Thyroid gland (tissue), 4 donors: ENCODE measurements around the gene ACSBG1. TPM values are rescaled to one million over a fixed set of nuclear protein-coding genes. Genes with fewer than 3 reads are reported as not detected.

ENCODE experiments used
- DNase-seq, 2 donors: peaks; one replicate each; pipeline ENCODE4 v3.0.0-alpha.2; 2019
- H3K27ac ChIP-seq, 3 donors: fragments of 200-600 bp; sonication (generic); 1 replicate in 2 of 3; 2 replicates in 1 of 3; pipeline ENCODE4 v1.5.1; 2016 to 2019; ENCODE audit warnings: mild to moderate bottlenecking in 1 of 3, moderate library complexity in 1 of 3
- H3K27me3 ChIP-seq: fragments of 200-600 bp; sonication (generic); one replicate; pipeline ENCODE4 v1.5.1; 2019
- H3K36me3 ChIP-seq, 2 donors: fragments of 200-600 bp; sonication (generic); one replicate each; pipeline ENCODE4 v1.5.1; 2016 to 2019
- H3K4me1 ChIP-seq, 2 donors: fragments of 200-600 bp; sonication (generic); one replicate each; pipeline ENCODE4 v1.5.1; 2017 to 2019
- H3K4me3 ChIP-seq, 3 donors: fragments of 200-600 bp; sonication (generic); replicated peaks in 1 of 3; 1 replicate in 2 of 3; 2 replicates in 1 of 3; pipeline ENCODE4 v1.5.1; 2016; ENCODE audit warnings: mild to moderate bottlenecking in 1 of 3
- H3K9me3 ChIP-seq: fragments of 200-600 bp; sonication (generic); one replicate; pipeline ENCODE4 v1.5.1; 2017
- CTCF ChIP-seq, 6 experiments: fragments of 200-600 bp in 3 of 6; fragments of 450-650 bp in 3 of 6; sonication (generic) in 3 of 6; IDR thresholded peaks; one replicate each; pipeline ENCODE4 v1.5.1; 2016 to 2019; ENCODE audit warnings: antibody characterized with exemption in 6 of 6, mild to moderate bottlenecking in 2 of 6, inconsistent platforms in 1 of 6, moderate library complexity in 1 of 6
- POLR2A ChIP-seq, 2 donors: fragments of 450-650 bp; IDR thresholded peaks; one replicate each; pipeline ENCODE4 v1.6.1; 2017; ENCODE audit warnings: antibody characterized with exemption in 2 of 2, mild to moderate bottlenecking in 2 of 2, moderate library complexity in 1 of 2
- WGBS, 2 donors: methylation state at CpG; one replicate each; pipeline ENCODE4 v1.1.5; 2017; 5-methylcytosine and 5-hydroxymethylcytosine counted together
- intact Hi-C: fragments of 100-400 bp; cut with DNase I; formaldehyde crosslinking; loops from one replicate; pipeline ENCODE4 v1.15.1; 2023
- total RNA-seq, 4 donors: library from RNA; depleted of rRNA; stranded (reverse); fragments of >200 nt; gene quantifications; one replicate each; pipeline ENCODE4 v1.2.3, GENCODE V29; 2016

Gene ACSBG1
- total RNA-seq, 4 donors from 2014 or later = not detected

GRCh38 chr15:78261062-78261461 lies 26.7 kb upstream of the ACSBG1 start:
- H3K36me3 ChIP-seq = no peaks in the 10 kb centered on the region
- intact Hi-C loops = no loop called here
- DNase-seq = no peak
- TF ChIP-seq CTCF (IDR thresholded peaks at IDR 0.05) (no peak), POLR2A (IDR thresholded peaks at IDR 0.05) (no peak)
- H3K27me3 ChIP-seq = no peaks in the 10 kb centered on the region
- no peak overlapping the region for H3K27ac ChIP-seq
- no peaks in the 10 kb centered on the region for H3K9me3 ChIP-seq
- no peak overlapping the region for H3K4me3 ChIP-seq
- WGBS, 2 donors = 88 to 89% methylated on average over 3 of the region's 3 CpGs
- H3K4me1 ChIP-seq = peaks cover 5 to 8% of the 10 kb centered on the region in 2 donors

GRCh38 chr15:78260489-78260888 lies 26.1 kb upstream of the ACSBG1 start:
- intact Hi-C loops = no loop called here
- WGBS, 2 donors = 19 to 59% methylated on average over 2 of the region's 2 CpGs
- no peak for TF ChIP-seq POLR2A (IDR thresholded peaks at IDR 0.05)
- TF ChIP-seq CTCF (IDR thresholded peaks at IDR 0.05) = no peak
- Histone ChIP-seq H3K27me3 (no peaks in the 10 kb centered on the region), H3K9me3 (no peaks in the 10 kb centered on the region), H3K27ac (no peak overlapping the region), H3K4me3 (no peak overlapping the region), H3K4me1 (peaks cover 5 to 7% of the 10 kb centered on the region in 2 donors), H3K36me3 (no peaks in the 10 kb centered on the region)
- no peak for DNase-seq

GRCh38 chr15:78259232-78259631 lies 24.9 kb upstream of the ACSBG1 start:
- intact Hi-C loops = no loop called here
- no peak for TF ChIP-seq POLR2A (IDR thresholded peaks at IDR 0.05)
- TF ChIP-seq CTCF (IDR thresholded peaks at IDR 0.05) = no peak
- Histone ChIP-seq H3K4me1 (peaks cover 0 to 5% of the 10 kb centered on the region in 2 donors), H3K27me3 (no peaks in the 10 kb centered on the region), H3K9me3 (no peaks in the 10 kb centered on the region), H3K27ac (no peak overlapping the region), H3K36me3 (no peaks in the 10 kb centered on the region), H3K4me3 (no peak overlapping the region)
- no peak for DNase-seq
- WGBS, 2 donors = 76 to 85% methylated on average over 3 of the region's 3 CpGs

- WGBS, 2 donors = 77 to 85% methylated on average over 3 of the region's 3 CpGs
- Histone ChIP-seq H3K4me1 (no peaks in the 10 kb centered on the region), H3K9me3 (no peaks in the 10 kb centered on the region), H3K4me3 (no peak overlapping the region), H3K27ac (no peak overlapping the region), H3K36me3 (no peaks in the 10 kb centered on the region), H3K27me3 (no peaks in the 10 kb centered on the region)
- TF ChIP-seq POLR2A (IDR thresholded peaks at IDR 0.05) = no peak
- no peak for TF ChIP-seq CTCF (IDR thresholded peaks at IDR 0.05)
- intact Hi-C loops = no loop called here
- no peak for DNase-seq
These were observed 23.3 kb upstream of the ACSBG1 start for GRCh38 chr15:78257681-78258080.

- Histone ChIP-seq H3K27me3 (no peaks in the 10 kb centered on the region), H3K27ac (no peak overlapping the region), H3K9me3 (no peaks in the 10 kb centered on the region), H3K4me1 (no peaks in the 10 kb centered on the region), H3K4me3 (no peak overlapping the region), H3K36me3 (no peaks in the 10 kb centered on the region)
- WGBS, 2 donors = 84 to 90% methylated on average over 3 of the region's 3 CpGs
- intact Hi-C loops = no loop called here
- DNase-seq = no peak
- TF ChIP-seq CTCF (IDR thresholded peaks at IDR 0.05) (no peak), POLR2A (IDR thresholded peaks at IDR 0.05) (no peak)
These were observed 21.7 kb upstream of the ACSBG1 start for GRCh38 chr15:78256044-78256437.
